Spleen (tissue), 11 donors: ENCODE results near the gene RARG. TPM values are rescaled to one million over a fixed set of nuclear protein-coding genes. Genes with fewer than 3 reads are reported as not detected.

ENCODE experiments used
- DNase-seq: peaks from one replicate; pipeline ENCODE4 v3.0.0-alpha.2; 2020
- H3K27ac ChIP-seq, 8 donors: fragments of 200-600 bp; sonication (generic) in 7 of 8; 1 replicate in 4 of 8; 2 replicates in 4 of 8; pipeline versions ENCODE4 v1.5.0 to v1.8.0; 2016 to 2021; ENCODE audit warnings: inconsistent platforms in 4 of 8, mild to moderate bottlenecking in 4 of 8, moderate library complexity in 1 of 8
- H3K27me3 ChIP-seq, 7 donors: fragments of 200-600 bp; sonication (generic) in 6 of 7; replicated peaks in 1 of 7; 1 replicate in 4 of 7; 2 replicates in 3 of 7; pipeline versions ENCODE4 v1.5.0 to v1.8.0; 2016 to 2021; ENCODE audit warnings: inconsistent platforms in 3 of 7, mild to moderate bottlenecking in 1 of 7
- H3K36me3 ChIP-seq, 6 donors: fragments of 200-600 bp; sonication (generic) in 5 of 6; 1 replicate in 4 of 6; 2 replicates in 2 of 6; pipeline versions ENCODE4 v1.5.0 to v1.8.0; 2016 to 2021; ENCODE audit warnings: inconsistent platforms in 2 of 6
- H3K4me1 ChIP-seq, 6 donors: fragments of 200-600 bp; sonication (generic) in 5 of 6; 1 replicate in 3 of 6; 2 replicates in 3 of 6; pipeline versions ENCODE4 v1.5.0 to v1.8.0; 2016 to 2021; ENCODE audit warnings: inconsistent platforms in 3 of 6
- H3K4me3 ChIP-seq, 8 donors: fragments of 200-600 bp; sonication (generic) in 7 of 8; 1 replicate in 4 of 8; 2 replicates in 4 of 8; pipeline versions ENCODE4 v1.5.0 to v1.8.0; 2016 to 2021; ENCODE audit warnings: inconsistent platforms in 4 of 8, mild to moderate bottlenecking in 4 of 8, moderate library complexity in 2 of 8
- H3K9me3 ChIP-seq, 8 donors: fragments of 200-600 bp; sonication (generic) in 7 of 8; 1 replicate in 4 of 8; 2 replicates in 4 of 8; pipeline versions ENCODE4 v1.5.0 to v1.8.0; 2016 to 2021; ENCODE audit warnings: inconsistent platforms in 4 of 8
- CTCF ChIP-seq, 11 experiments: fragments of 200-600 bp in 7 of 11; fragments of 450-650 bp in 4 of 11; sonication (generic) in 4 of 11; IDR thresholded peaks in 8 of 11; conservative IDR thresholded peaks in 3 of 11; 1 replicate in 7 of 11; 2 replicates in 4 of 11; pipeline versions ENCODE4 v1.4.0 to v1.8.0; 2016 to 2021; ENCODE audit warnings: antibody characterized with exemption in 11 of 11, inconsistent platforms in 4 of 11, mild to moderate bottlenecking in 1 of 11
- POLR2A ChIP-seq, 3 donors: fragments of 450-650 bp; IDR thresholded peaks; one replicate each; pipeline ENCODE4 v1.5.1; 2017; ENCODE audit warnings: antibody characterized with exemption in 3 of 3, mild to moderate bottlenecking in 1 of 3
- POLR2AphosphoS5 ChIP-seq, 3 donors: sonication (generic); formaldehyde crosslinking; IDR thresholded peaks; one replicate each; pipeline ENCODE4 v1.5.1; 2017; ENCODE audit warnings: antibody characterized with exemption in 3 of 3
- WGBS, 5 donors: extraction: QIAGEN DNeasy Blood & Tissue Kit in 3 of 5; methylation state at CpG; one replicate each; pipeline versions ENCODE4 v1.1.5 to v1.1.7; 2013 to 2018; 5-methylcytosine and 5-hydroxymethylcytosine counted together
- intact Hi-C: fragments of 100-400 bp; cut with DNase I; formaldehyde crosslinking; loops from one replicate; pipeline ENCODE4 v1.15.0; 2023; ENCODE audit warnings: low total_unique reads
- polyA plus RNA-seq, 3 donors: library from polyadenylated mRNA; stranded (reverse); fragments of 200-250 nt; gene quantifications; one replicate each; pipeline ENCODE4 v1.2.1, GENCODE V29; 2013
- total RNA-seq, 7 donors: library from RNA; depleted of rRNA in 3 of 7; stranded (reverse); fragments of >200 nt in 3 of 7; fragmentation: NEBNext Ultra II Directional in 4 of 7; extraction: Animal tissue kit (Norgen Biotek cat#: 25700) in 4 of 7; gene quantifications; one replicate each; pipeline versions ENCODE4 v1.1.0 to v1.2.1, GENCODE V29; 2016 to 2021
- donor health status: healthy with polysubstance abuse.
- donor health status: DM: no; HTN: no; CAD: no; lungs with moderate emphysema.
- donor health status: DM: no; HTN: no; CAD: no.
- donor health status: Bipolar disorder and iron deficiency.
- donor health status: healthy.
- donor health status: DM: no; HTN: no; CAD: no.
- donor health status: DM: yes; HTN: yes; CAD: no.

Gene RARG
- total and polyA plus RNA-seq, 10 donors, result 4.6 to 20.8 (median 11.2) TPM

- peaks cover 48 to 99% (median 88%) of the 10 kb centered on the region in 6 donors for H3K4me1 ChIP-seq
- TF ChIP-seq POLR2A (IDR thresholded peaks at IDR 0.05) (no peak), POLR2AphosphoS5 (IDR thresholded peaks at IDR 0.05) (no peak), CTCF (IDR thresholded peaks at IDR 0.05 in 8 of 11, conservative IDR thresholded peaks at IDR 0.05 in 3 of 11) (no peak)
- WGBS, 5 donors, result 61 to 84% (median 77%) methylated on average over 3 to 4 of the region's 4 CpGs
- no peak overlapping the region for H3K4me3 ChIP-seq
- intact Hi-C loops, result no loop called here
- peak; percentile 61 for DNase-seq
- H3K9me3 ChIP-seq, result no peaks in the 10 kb centered on the region
- peaks cover 0 to 50% (median 19%) of the 10 kb centered on the region in 6 donors for H3K36me3 ChIP-seq
- H3K27ac ChIP-seq, result peak overlapping the region in 3 of 8 donors; percentile 7 to 92 (median 87)
- no peaks in the 10 kb centered on the region for H3K27me3 ChIP-seq
These were observed 21.2 kb downstream of the RARG start for GRCh38 chr12:53210843-53211242.

GRCh38 chr12:53208877-53209463, 23.0 kb downstream of the RARG start:
- peaks cover 0 to 40% (median 16%) of the 10 kb centered on the region in 6 donors for H3K36me3 ChIP-seq
- peak overlapping the region; percentile 76 to 92 (median 84) for H3K27ac ChIP-seq
- H3K4me1 ChIP-seq, result peaks cover 34 to 99% (median 88%) of the 10 kb centered on the region in 6 donors
- no peaks in the 10 kb centered on the region for H3K27me3 ChIP-seq
- H3K9me3 ChIP-seq, result no peaks in the 10 kb centered on the region
- intact Hi-C loops, result loop anchor here (5.0 to 10.0 kb wide), 2 partner anchors 43 to 134 kb away; partner anchors contain the start of gene SPRYD3
- peak overlapping the region in 7 of 8 donors; percentile 15 to 66 (median 38) for H3K4me3 ChIP-seq
- peak; percentile 87 for DNase-seq
- TF ChIP-seq POLR2AphosphoS5 (IDR thresholded peaks at IDR 0.05) (peak in 2 of 3 donors; percentile 53 to 69), CTCF (IDR thresholded peaks at IDR 0.05 in 8 of 11, conservative IDR thresholded peaks at IDR 0.05 in 3 of 11) (peak in 1 of 11 experiments; percentile 11), POLR2A (IDR thresholded peaks at IDR 0.05) (no peak)
- 7 to 17% (median 11%) methylated on average over 7 of the region's 7 CpGs for WGBS, 5 donors

GRCh38 chr12:53208435-53208834, 23.6 kb downstream of the RARG start:
- DNase-seq, result no peak
- TF ChIP-seq CTCF (IDR thresholded peaks at IDR 0.05 in 8 of 11, conservative IDR thresholded peaks at IDR 0.05 in 3 of 11) (no peak), POLR2A (IDR thresholded peaks at IDR 0.05) (no peak), POLR2AphosphoS5 (IDR thresholded peaks at IDR 0.05) (no peak)
- peaks cover 29 to 99% (median 87%) of the 10 kb centered on the region in 6 donors for H3K4me1 ChIP-seq

GRCh38 chr12:53207042-53207441, 25.0 kb downstream of the RARG start, which contains the start of gene ITGB7:
Gene ITGB7 (minus strand): TSS chr12:53207251. CDS start chr12:53200443, 6,808 bp downstream.
- Histone ChIP-seq H3K4me1 (peaks cover 26 to 100% (median 88%) of the 10 kb centered on the region in 6 donors), H3K4me3 (peak within 1 kb of the TSS; percentile 25 to 72 (median 40)), H3K27ac (peak within 1 kb of the TSS; percentile 62 to 92 (median 84)), H3K9me3 (no peaks in the 10 kb centered on the region), H3K27me3 (no peaks in the 10 kb centered on the region), H3K36me3 (peaks cover 0 to 22% (median 13%) of the 10 kb centered on the region in 6 donors)
- intact Hi-C loops, result loop anchor here (5.0 to 10.0 kb wide), 2 partner anchors 45 to 132 kb away; partner anchors contain the start of gene SPRYD3
- 19 to 28% (median 22%) methylated on average over 5 of the region's 5 CpGs for WGBS, 5 donors
- TF ChIP-seq CTCF (IDR thresholded peaks at IDR 0.05 in 8 of 11, conservative IDR thresholded peaks at IDR 0.05 in 3 of 11), result no peak
- TF ChIP-seq POLR2A (IDR thresholded peaks at IDR 0.05), result peak in 2 of 3 donors; percentile 43 to 82
- TF ChIP-seq POLR2AphosphoS5 (IDR thresholded peaks at IDR 0.05), result peak; percentile 24 to 98 (median 97)
- DNase-seq, result peak; percentile 90

More at GRCh38 chr12:53208435-53208834, 23.6 kb downstream of the RARG start:
- no peaks in the 10 kb centered on the region for H3K27me3 ChIP-seq
- no peaks in the 10 kb centered on the region for H3K9me3 ChIP-seq
- H3K27ac ChIP-seq, result peak overlapping the region; percentile 76 to 92 (median 84)
- WGBS, 5 donors, result 47 to 62% (median 58%) methylated on average over 2 of the region's 2 CpGs
- intact Hi-C loops, result loop anchor here (5.0 to 10.0 kb wide), 2 partner anchors 44 to 134 kb away; partner anchors contain the start of gene SPRYD3
- H3K36me3 ChIP-seq, result peaks cover 0 to 35% (median 14%) of the 10 kb centered on the region in 6 donors
- peak overlapping the region in 4 of 8 donors; percentile 36 to 66 (median 40) for H3K4me3 ChIP-seq
